Osteocyte (in vitro differentiated cells): ENCODE results near the gene MTMR10. TPM values are rescaled to one million over a fixed set of nuclear protein-coding genes. Genes with fewer than 3 reads are reported as not detected.

Experiments used
- DNase-seq: peaks from one replicate; pipeline ENCODE4 v3.0.0; 2021; ENCODE audit warnings: mixed read lengths; ENCODE audit not compliant: unreplicated experiment; ENCODE audit errors: extremely low spot score
- H3K27ac Mint-ChIP-seq: one replicate; pipeline ENCODE4 v1.8.0; 2021; ENCODE audit warnings: mild to moderate bottlenecking, mixed read lengths; ENCODE audit not compliant: unreplicated experiment
- H3K27me3 Mint-ChIP-seq: one replicate; pipeline ENCODE4 v1.8.0; 2021; ENCODE audit warnings: mixed read lengths; ENCODE audit not compliant: unreplicated experiment
- H3K36me3 Mint-ChIP-seq: one replicate; pipeline ENCODE4 v1.8.0; 2021; ENCODE audit warnings: mixed read lengths; ENCODE audit not compliant: unreplicated experiment
- H3K4me1 Mint-ChIP-seq: one replicate; pipeline ENCODE4 v1.8.0; 2021; ENCODE audit warnings: mixed read lengths; ENCODE audit not compliant: unreplicated experiment
- H3K4me3 Mint-ChIP-seq: one replicate; pipeline ENCODE4 v1.8.0; 2021; ENCODE audit warnings: mild to moderate bottlenecking, moderate library complexity, mixed read lengths; ENCODE audit not compliant: unreplicated experiment
- H3K9me3 Mint-ChIP-seq: one replicate; pipeline ENCODE4 v1.8.0; 2021; ENCODE audit warnings: mixed read lengths; ENCODE audit not compliant: unreplicated experiment
- total RNA-seq: library from RNA; stranded (reverse); gene quantifications from 2 replicates; pipeline ENCODE4 v1.2.1, GENCODE V29; 2021
- TF ChIP-seq, protein P1 (sequence below): fragments of 200-600 bp; sonication (generic); IDR thresholded peaks from 2 replicates; pipeline ENCODE4 v1.5.0; 2021; ENCODE audit warnings: antibody characterized with exemption, mild to moderate bottlenecking, moderate library complexity

MTMR10 gene
- total RNA-seq, 1 donor from 2014 or later, result 23.3 TPM

DNA sequence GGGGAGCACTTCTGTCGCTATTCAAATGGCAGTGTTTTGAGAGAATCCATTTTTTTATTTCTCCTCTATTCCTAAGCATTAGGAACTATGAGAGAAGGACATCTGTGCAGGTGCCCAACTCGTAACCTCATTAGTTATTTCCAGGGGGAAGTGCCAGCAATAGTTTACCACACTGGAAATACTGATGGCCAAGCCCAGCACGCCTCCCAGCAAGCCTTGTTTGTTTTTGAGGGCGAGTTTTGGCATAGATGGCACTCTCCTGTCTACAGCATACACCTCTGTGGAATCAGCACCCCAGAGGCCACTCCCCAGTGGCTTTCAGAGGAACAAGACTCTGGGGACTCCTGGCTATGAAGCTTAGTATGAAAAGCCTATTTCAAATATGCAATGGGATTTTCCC, 51.1 kb downstream of the MTMR10 start:
- Mint-ChIP-seq H3K4me3 (no peak overlapping the region), H3K4me1 (no peaks in the 10 kb centered on the region)

DNA sequence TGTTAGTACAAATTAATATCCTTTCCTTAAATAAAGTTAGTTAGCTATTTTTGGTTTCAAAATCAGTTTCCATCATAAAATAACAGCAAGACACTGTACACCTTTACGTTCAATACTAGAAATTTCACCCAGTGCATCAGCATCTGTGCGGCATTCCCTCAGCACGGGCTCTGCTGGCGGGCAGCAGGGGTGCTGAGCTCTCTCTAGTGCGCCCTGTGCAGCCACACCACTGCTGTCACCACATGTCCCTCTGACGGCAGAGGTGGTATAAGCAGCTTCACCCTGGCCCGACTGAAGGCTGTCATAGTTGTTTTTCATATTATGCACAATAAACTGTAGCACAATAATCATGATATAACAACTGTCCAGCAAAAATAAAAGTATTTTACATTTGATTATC, 52.3 kb downstream of the MTMR10 start:
- no peak for DNase-seq
- H3K9me3 Mint-ChIP-seq, result no peaks in the 10 kb centered on the region
- H3K4me1 Mint-ChIP-seq, result no peaks in the 10 kb centered on the region
- no peaks in the 10 kb centered on the region for H3K27me3 Mint-ChIP-seq
- TF ChIP-seq, protein P1, sequence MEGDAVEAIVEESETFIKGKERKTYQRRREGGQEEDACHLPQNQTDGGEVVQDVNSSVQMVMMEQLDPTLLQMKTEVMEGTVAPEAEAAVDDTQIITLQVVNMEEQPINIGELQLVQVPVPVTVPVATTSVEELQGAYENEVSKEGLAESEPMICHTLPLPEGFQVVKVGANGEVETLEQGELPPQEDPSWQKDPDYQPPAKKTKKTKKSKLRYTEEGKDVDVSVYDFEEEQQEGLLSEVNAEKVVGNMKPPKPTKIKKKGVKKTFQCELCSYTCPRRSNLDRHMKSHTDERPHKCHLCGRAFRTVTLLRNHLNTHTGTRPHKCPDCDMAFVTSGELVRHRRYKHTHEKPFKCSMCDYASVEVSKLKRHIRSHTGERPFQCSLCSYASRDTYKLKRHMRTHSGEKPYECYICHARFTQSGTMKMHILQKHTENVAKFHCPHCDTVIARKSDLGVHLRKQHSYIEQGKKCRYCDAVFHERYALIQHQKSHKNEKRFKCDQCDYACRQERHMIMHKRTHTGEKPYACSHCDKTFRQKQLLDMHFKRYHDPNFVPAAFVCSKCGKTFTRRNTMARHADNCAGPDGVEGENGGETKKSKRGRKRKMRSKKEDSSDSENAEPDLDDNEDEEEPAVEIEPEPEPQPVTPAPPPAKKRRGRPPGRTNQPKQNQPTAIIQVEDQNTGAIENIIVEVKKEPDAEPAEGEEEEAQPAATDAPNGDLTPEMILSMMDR, result no peak
- H3K36me3 Mint-ChIP-seq, result peaks cover 62% of the 10 kb centered on the region
- no peak overlapping the region for H3K27ac Mint-ChIP-seq
- no peak overlapping the region for H3K4me3 Mint-ChIP-seq

More for the DNA sequence above, 51.1 kb downstream of the MTMR10 start:
- Mint-ChIP-seq H3K27ac (no peak overlapping the region), H3K36me3 (peaks cover 61% of the 10 kb centered on the region), H3K27me3 (no peaks in the 10 kb centered on the region), H3K9me3 (no peaks in the 10 kb centered on the region)
- DNase-seq, result no peak
- TF ChIP-seq, protein P1, result no peak

DNA sequence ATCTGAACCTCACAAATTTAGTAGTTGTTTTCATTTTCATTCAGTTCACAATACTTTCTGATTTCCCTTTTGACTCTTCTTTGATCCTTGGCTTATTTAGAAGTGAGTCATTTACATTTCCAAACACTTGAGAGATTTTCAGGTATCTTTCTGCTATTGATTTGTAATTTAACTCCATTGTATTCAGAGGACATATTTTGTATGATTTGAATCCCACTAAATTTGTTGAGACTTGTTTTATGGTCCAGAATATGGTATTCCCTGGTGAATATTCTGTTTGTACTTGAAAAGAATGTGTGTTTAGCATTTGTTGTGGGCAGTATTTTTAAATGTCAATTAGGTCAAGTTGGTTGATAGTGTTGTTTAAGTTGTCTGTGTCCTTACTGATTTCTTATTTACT, 58.1 kb downstream of the MTMR10 start:
- Mint-ChIP-seq H3K27me3 (no peaks in the 10 kb centered on the region), H3K36me3 (peaks cover 57% of the 10 kb centered on the region), H3K27ac (no peak overlapping the region), H3K4me1 (no peaks in the 10 kb centered on the region), H3K4me3 (no peak overlapping the region), H3K9me3 (no peaks in the 10 kb centered on the region)
- TF ChIP-seq, protein P1, result no peak
- DNase-seq, result no peak

DNA sequence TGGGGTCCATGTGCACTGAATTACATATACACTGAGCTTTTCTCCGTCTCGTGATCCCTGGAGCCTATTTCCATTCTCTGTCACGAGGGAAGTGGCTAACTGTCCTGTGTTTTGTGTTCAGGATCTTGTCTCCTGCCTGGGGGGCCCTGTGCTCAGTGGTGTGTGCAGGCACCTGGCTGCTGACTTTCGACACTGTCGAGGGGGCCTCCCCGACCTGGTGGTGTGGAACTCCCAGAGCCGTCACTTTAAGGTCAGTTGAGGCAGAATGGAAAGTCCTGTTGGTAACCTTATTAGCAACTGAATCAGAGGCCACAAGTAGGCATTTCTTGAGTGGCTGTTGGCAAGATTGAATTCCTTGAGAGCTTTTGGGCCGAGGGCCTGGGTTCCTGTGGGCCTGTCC, 61.0 kb downstream of the MTMR10 start:
- H3K9me3 Mint-ChIP-seq, result no peaks in the 10 kb centered on the region
- H3K4me3 Mint-ChIP-seq, result no peak overlapping the region
- no peak for DNase-seq
- no peaks in the 10 kb centered on the region for H3K4me1 Mint-ChIP-seq
- peaks cover 50% of the 10 kb centered on the region for H3K36me3 Mint-ChIP-seq
- no peak overlapping the region for H3K27ac Mint-ChIP-seq
- TF ChIP-seq, protein P1, result no peak
- H3K27me3 Mint-ChIP-seq, result no peaks in the 10 kb centered on the region

DNA sequence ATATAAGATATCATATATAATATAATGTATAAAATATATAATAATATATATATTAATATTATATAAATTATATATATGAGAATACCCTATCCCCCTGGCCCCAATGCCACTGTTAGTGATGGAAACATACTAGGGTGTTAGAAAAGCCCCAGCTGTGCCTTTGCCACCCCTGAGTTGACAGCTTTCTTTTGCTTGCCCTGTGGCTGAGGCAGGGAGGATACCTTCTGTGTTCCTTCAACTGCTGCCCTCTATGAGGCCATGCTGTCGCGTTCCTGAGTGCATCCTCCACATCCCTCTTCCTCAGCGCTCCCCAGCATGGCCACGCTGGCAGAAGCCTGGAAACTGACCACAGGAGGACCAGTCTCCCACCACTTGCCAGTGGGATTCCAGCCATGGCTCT, 61.4 kb downstream of the MTMR10 start:
- DNase-seq, result no peak
- Mint-ChIP-seq H3K4me3 (no peak overlapping the region), H3K4me1 (no peaks in the 10 kb centered on the region), H3K27me3 (no peaks in the 10 kb centered on the region), H3K9me3 (no peaks in the 10 kb centered on the region), H3K27ac (no peak overlapping the region), H3K36me3 (peaks cover 50% of the 10 kb centered on the region)
- TF ChIP-seq, protein P1, result no peak
